Measurements from ENCODE around the gene LCE6A. TPM values are rescaled to one million over a fixed set of nuclear protein-coding genes. Genes with fewer than 3 reads are reported as not detected.

LCE6A gene
- total and polyA plus RNA-seq, 4 donors = not detected

DNA sequence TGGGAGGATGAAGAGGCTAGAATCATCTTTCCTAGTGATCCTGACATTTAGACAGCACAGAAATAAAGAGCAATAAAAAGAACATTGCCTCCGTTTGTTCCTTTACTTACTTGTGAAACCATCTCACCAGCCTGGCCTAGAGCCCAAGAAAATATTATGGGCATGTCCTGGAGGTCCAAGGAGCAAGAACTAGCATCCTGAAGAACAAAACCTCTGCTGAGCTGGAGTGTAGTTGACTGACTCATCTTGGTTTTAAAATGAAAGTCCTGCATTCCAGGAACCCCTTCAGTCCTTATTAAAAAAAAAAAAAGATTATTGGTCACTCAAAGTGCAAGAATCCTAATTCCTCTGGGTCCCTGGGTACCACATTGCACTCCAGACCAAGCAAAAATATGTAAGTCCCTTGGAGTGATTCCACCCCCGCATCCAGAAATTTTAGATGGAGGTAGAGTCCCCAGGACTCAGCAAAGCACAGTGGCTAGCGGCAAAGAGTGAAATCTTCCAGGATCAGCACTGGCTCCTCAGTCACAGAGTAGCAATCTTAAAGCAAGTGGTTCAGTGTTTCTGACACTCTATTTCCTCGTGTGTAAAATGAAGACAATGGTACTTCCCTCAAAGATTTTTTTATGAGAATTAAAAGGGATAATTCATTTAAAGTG lies 42.4 kb downstream of the LCE6A start:
- Histone ChIP-seq H3K36me3 (ENCODE audit: control insufficient read depth, insufficient read depth, low read length) (no peaks in the 10 kb centered on the region), H3K9me3 (ENCODE audit: control insufficient read depth, insufficient read depth, low read length) (no peaks in the 10 kb centered on the region), H3K4me3 (ENCODE audit: low read depth, low read length) (no peak overlapping the region), H3K4me1 (ENCODE audit: control insufficient read depth, insufficient read depth, low read length) (no peaks in the 10 kb centered on the region), H3K27me3 (ENCODE audit: control insufficient read depth, insufficient read depth, low read length) (no peaks in the 10 kb centered on the region), H3K27ac (ENCODE audit: low read depth, low read length) (no peak overlapping the region)
- WGBS (ENCODE audit: insufficient coverage) = 80% methylated on average over 3 of the region's 4 CpGs
- DNase-seq (ENCODE audit: low read depth in 4 of 6, low spot score in 6 of 6) = no peak

DNA sequence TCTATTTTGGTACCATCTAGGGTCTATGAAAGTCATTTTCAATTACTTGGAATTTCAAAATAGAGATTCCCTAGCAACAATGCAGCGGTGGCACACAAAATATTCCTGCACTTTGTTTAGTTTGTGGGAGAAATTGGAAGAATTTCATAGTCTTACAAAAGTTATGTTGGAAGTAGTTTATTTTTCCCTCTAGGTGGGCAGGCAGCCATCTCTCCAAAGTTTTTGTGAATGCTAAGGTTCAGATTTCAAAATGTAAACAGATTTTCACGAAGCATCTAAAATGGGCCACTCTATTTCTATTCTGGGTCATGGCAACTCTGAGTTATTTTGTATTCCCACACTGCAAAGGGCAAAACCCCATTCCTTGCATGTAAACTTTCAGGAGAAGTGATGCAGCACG lies 43.4 kb downstream of the LCE6A start:
- no peaks in the 10 kb centered on the region for H3K36me3 ChIP-seq (ENCODE audit: control insufficient read depth, insufficient read depth, low read length)
- DNase-seq (ENCODE audit: low read depth in 4 of 6, low spot score in 6 of 6) = no peak
- H3K9me3 ChIP-seq (ENCODE audit: control insufficient read depth, insufficient read depth, low read length) = no peaks in the 10 kb centered on the region
- WGBS (ENCODE audit: insufficient coverage) = 80% methylated on average over 1 of the region's 3 CpGs
- no peak overlapping the region for H3K4me3 ChIP-seq (ENCODE audit: low read depth, low read length)
- H3K27ac ChIP-seq (ENCODE audit: low read depth, low read length) = no peak overlapping the region
- no peaks in the 10 kb centered on the region for H3K27me3 ChIP-seq (ENCODE audit: control insufficient read depth, insufficient read depth, low read length)
- no peaks in the 10 kb centered on the region for H3K4me1 ChIP-seq (ENCODE audit: control insufficient read depth, insufficient read depth, low read length)

DNA sequence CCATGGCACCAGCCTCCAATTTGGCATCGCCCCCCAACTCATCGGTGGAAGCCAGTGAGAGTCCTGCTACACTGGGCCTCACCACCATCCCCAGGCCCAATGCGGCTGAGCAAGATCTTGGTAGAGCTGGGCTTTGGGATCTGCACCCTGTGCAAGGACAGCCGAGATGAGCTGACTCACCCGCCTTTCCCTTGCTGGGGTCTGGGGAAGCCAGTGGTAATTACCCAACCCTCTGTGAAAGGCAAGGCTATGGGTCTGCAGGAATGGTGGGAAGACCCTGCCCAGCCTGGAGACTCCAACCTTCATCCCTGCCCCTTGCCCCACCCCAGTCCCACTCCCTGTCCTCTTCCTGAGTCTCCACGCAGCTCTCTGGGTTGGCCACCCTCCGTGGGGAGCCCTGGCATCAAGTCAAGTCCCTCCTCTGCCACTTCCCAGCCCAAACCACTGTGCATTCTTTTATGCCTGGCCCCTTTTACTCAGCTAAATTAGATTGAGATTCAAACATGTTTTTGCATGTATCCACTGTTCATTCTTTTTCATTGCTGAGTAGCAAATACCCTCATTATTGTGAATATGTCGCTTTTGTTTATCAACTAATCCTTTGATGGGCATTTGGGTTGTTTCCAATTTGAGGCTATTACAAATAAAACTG lies 44.2 kb downstream of the LCE6A start:
- H3K4me1 ChIP-seq (ENCODE audit: control insufficient read depth, insufficient read depth, low read length) = no peaks in the 10 kb centered on the region
- whole genome bisulfite sequencing (ENCODE audit: insufficient coverage) = 83% methylated on average over 7 of the region's 8 CpGs
- no peak for DNase-seq (ENCODE audit: low read depth in 4 of 6, low spot score in 6 of 6)
- no peak overlapping the region for H3K4me3 ChIP-seq (ENCODE audit: low read depth, low read length)
- H3K9me3 ChIP-seq (ENCODE audit: control insufficient read depth, insufficient read depth, low read length) = no peaks in the 10 kb centered on the region
- H3K27ac ChIP-seq (ENCODE audit: low read depth, low read length) = no peak overlapping the region
- H3K27me3 ChIP-seq (ENCODE audit: control insufficient read depth, insufficient read depth, low read length) = no peaks in the 10 kb centered on the region
- H3K36me3 ChIP-seq (ENCODE audit: control insufficient read depth, insufficient read depth, low read length) = no peaks in the 10 kb centered on the region

DNA sequence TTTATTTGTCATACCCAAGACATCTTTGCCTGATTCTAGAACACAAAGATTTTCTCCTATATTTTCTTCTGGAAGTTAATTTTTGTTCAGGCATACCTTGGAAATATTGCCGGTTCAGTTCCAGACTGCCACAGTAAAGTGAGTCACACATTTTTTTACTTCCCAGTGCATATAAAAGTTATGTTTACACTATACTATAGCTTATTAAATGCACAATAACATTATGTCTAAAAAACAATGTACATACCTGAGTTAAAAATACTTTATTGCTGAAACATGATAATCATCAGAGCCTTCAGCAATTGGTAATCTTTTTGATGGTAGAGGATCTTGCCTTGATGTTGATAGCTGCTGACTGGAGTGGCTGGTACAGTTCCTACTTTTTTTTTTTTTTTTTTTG lies 45.5 kb downstream of the LCE6A start:
- Histone ChIP-seq H3K36me3 (ENCODE audit: control insufficient read depth, insufficient read depth, low read length) (no peaks in the 10 kb centered on the region), H3K4me1 (ENCODE audit: control insufficient read depth, insufficient read depth, low read length) (no peaks in the 10 kb centered on the region), H3K4me3 (ENCODE audit: low read depth, low read length) (no peak overlapping the region), H3K27me3 (ENCODE audit: control insufficient read depth, insufficient read depth, low read length) (no peaks in the 10 kb centered on the region), H3K27ac (ENCODE audit: low read depth, low read length) (no peak overlapping the region), H3K9me3 (ENCODE audit: control insufficient read depth, insufficient read depth, low read length) (no peaks in the 10 kb centered on the region)
- no CpG with 5 or more reads among the region's 1 CpG for WGBS (ENCODE audit: insufficient coverage)
- no peak for DNase-seq (ENCODE audit: low read depth in 4 of 6, low spot score in 6 of 6)

Other genes starting within 250 kb of the LCE6A start
- gene LCE3C, start 242.6 kb upstream of the LCE6A start, total RNA-seq = not detected
- gene LCE3C, start 242.6 kb upstream of the LCE6A start, polyA plus RNA-seq (ENCODE audit: insufficient read length in 2 of 2) = not detected
- gene LCE3B, start 229.0 kb upstream of the LCE6A start, total RNA-seq = not detected
- gene LCE3B, start 229.0 kb upstream of the LCE6A start, polyA plus RNA-seq (ENCODE audit: insufficient read length in 2 of 2) = not detected
- not detected for gene LCE3A, start 219.8 kb upstream of the LCE6A start, total RNA-seq
- not detected for gene LCE3A, start 219.8 kb upstream of the LCE6A start, polyA plus RNA-seq (ENCODE audit: insufficient read length in 2 of 2)
- gene LCE2D, start 179.5 kb upstream of the LCE6A start, total RNA-seq = not detected
- not detected for gene LCE2D, start 179.5 kb upstream of the LCE6A start, polyA plus RNA-seq (ENCODE audit: insufficient read length in 2 of 2)
- not detected for gene LCE2C, start 167.6 kb upstream of the LCE6A start, total RNA-seq
- gene LCE2C, start 167.6 kb upstream of the LCE6A start, polyA plus RNA-seq (ENCODE audit: insufficient read length in 2 of 2) = not detected
- not detected for gene LCE2B, start 156.7 kb upstream of the LCE6A start, total RNA-seq
- gene LCE2B, start 156.7 kb upstream of the LCE6A start, polyA plus RNA-seq (ENCODE audit: insufficient read length in 2 of 2) = not detected
- not detected for gene LCE2A, start 144.5 kb upstream of the LCE6A start, total RNA-seq
- not detected for gene LCE2A, start 144.5 kb upstream of the LCE6A start, polyA plus RNA-seq (ENCODE audit: insufficient read length in 2 of 2)
- gene LCE4A, start 134.7 kb upstream of the LCE6A start, total RNA-seq = not detected
- gene LCE4A, start 134.7 kb upstream of the LCE6A start, polyA plus RNA-seq (ENCODE audit: insufficient read length in 2 of 2) = not detected
- not detected for gene KPRP, start 84.8 kb upstream of the LCE6A start, total RNA-seq
- gene KPRP, start 84.8 kb upstream of the LCE6A start, polyA plus RNA-seq (ENCODE audit: insufficient read length in 2 of 2) = not detected
- gene LCE1F, start 67.7 kb upstream of the LCE6A start, total RNA-seq = not detected
- not detected for gene LCE1F, start 67.7 kb upstream of the LCE6A start, polyA plus RNA-seq (ENCODE audit: insufficient read length in 2 of 2)
- not detected for gene LCE1E, start 56.6 kb upstream of the LCE6A start, total RNA-seq
- not detected for gene LCE1E, start 56.6 kb upstream of the LCE6A start, polyA plus RNA-seq (ENCODE audit: insufficient read length in 2 of 2)
- not detected for gene LCE1D, start 46.1 kb upstream of the LCE6A start, total RNA-seq
- gene LCE1D, start 46.1 kb upstream of the LCE6A start, polyA plus RNA-seq (ENCODE audit: insufficient read length in 2 of 2) = under 1 TPM in 1 of 2 donors, not detected in 1; 0.39 TPM
- gene LCE1C, start 36.2 kb upstream of the LCE6A start, total RNA-seq = not detected
- gene LCE1C, start 36.2 kb upstream of the LCE6A start, polyA plus RNA-seq (ENCODE audit: insufficient read length in 2 of 2) = not detected
- gene LCE1B, start 30.9 kb upstream of the LCE6A start, total RNA-seq = not detected
- gene LCE1B, start 30.9 kb upstream of the LCE6A start, polyA plus RNA-seq (ENCODE audit: insufficient read length in 2 of 2) = not detected
- gene LCE1A, start 15.4 kb upstream of the LCE6A start, total RNA-seq = not detected
- gene LCE1A, start 15.4 kb upstream of the LCE6A start, polyA plus RNA-seq (ENCODE audit: insufficient read length in 2 of 2) = not detected
- not detected for gene LCE7A, start 17.1 kb downstream of the LCE6A start, total RNA-seq
- gene LCE7A, start 17.1 kb downstream of the LCE6A start, polyA plus RNA-seq (ENCODE audit: insufficient read length in 2 of 2) = not detected
- gene SMCP, start 35.5 kb downstream of the LCE6A start, total RNA-seq = not detected
- gene SMCP, start 35.5 kb downstream of the LCE6A start, polyA plus RNA-seq (ENCODE audit: insufficient read length in 2 of 2) = not detected
- not detected for gene IVL, start 65.7 kb downstream of the LCE6A start, total RNA-seq
- not detected for gene IVL, start 65.7 kb downstream of the LCE6A start, polyA plus RNA-seq (ENCODE audit: insufficient read length in 2 of 2)
- gene SPRR5, start 104.3 kb downstream of the LCE6A start, total RNA-seq = not detected
- gene SPRR5, start 104.3 kb downstream of the LCE6A start, polyA plus RNA-seq (ENCODE audit: insufficient read length in 2 of 2) = not detected
- not detected for gene SPRR4, start 127.8 kb downstream of the LCE6A start, total RNA-seq
- gene SPRR4, start 127.8 kb downstream of the LCE6A start, polyA plus RNA-seq (ENCODE audit: insufficient read length in 2 of 2) = not detected
- gene SPRR1A, start 141.2 kb downstream of the LCE6A start, total RNA-seq = not detected
- gene SPRR1A, start 141.2 kb downstream of the LCE6A start, polyA plus RNA-seq (ENCODE audit: insufficient read length in 2 of 2) = not detected
- under 1 TPM in 1 of 2 donors, not detected in 1; 0.39 TPM for gene SPRR3, start 158.9 kb downstream of the LCE6A start, total RNA-seq
- gene SPRR3, start 158.9 kb downstream of the LCE6A start, polyA plus RNA-seq (ENCODE audit: insufficient read length in 2 of 2) = under 1 TPM; 0.24 to 0.49 TPM
- not detected for gene SPRR1B, start 188.3 kb downstream of the LCE6A start, total RNA-seq
- not detected for gene SPRR1B, start 188.3 kb downstream of the LCE6A start, polyA plus RNA-seq (ENCODE audit: insufficient read length in 2 of 2)
- gene SPRR2D, start 198.3 kb downstream of the LCE6A start, total RNA-seq = not detected
- not detected for gene SPRR2D, start 198.3 kb downstream of the LCE6A start, polyA plus RNA-seq (ENCODE audit: insufficient read length in 2 of 2)
- not detected for gene SPRR2A, start 214.7 kb downstream of the LCE6A start, total RNA-seq
- not detected for gene SPRR2A, start 214.7 kb downstream of the LCE6A start, polyA plus RNA-seq (ENCODE audit: insufficient read length in 2 of 2)
- not detected for gene SPRR2B, start 228.8 kb downstream of the LCE6A start, total RNA-seq
- not detected for gene SPRR2B, start 228.8 kb downstream of the LCE6A start, polyA plus RNA-seq (ENCODE audit: insufficient read length in 2 of 2)

Data from spinal cord (tissue), 10 donors.